Right ventricle myocardium inferior (tissue), 1 donor: Measurements from ENCODE around the gene COQ8A. TPM values are rescaled to one million over a fixed set of nuclear protein-coding genes. Genes with fewer than 3 reads are reported as not detected.
"Not testable (repeated sequence)": the region's sequence is repeated elsewhere in the genome, so short reads cannot be mapped to it uniquely, and the experiment has no call there.

Experiments
- ATAC-seq: fragments of 200-7000 bp; cut with Tn5 transposase; one replicate; pipeline ENCODE4 v1.9.1; 2020; ENCODE audit warnings: mild to moderate bottlenecking, moderate library complexity
- DNase-seq: peaks from one replicate; pipeline ENCODE4 v3.0.0; 2021; ENCODE audit errors: missing footprints
- intact Hi-C: fragments of 100-400 bp; cut with DNase I; formaldehyde crosslinking; loops from one replicate; pipeline ENCODE4 v1.11.0; 2022
- total RNA-seq: library from RNA; stranded (reverse); fragmentation: NEBNext Ultra II Directional; extraction: Animal tissue kit (Norgen Biotek cat#: 25700); gene quantifications from one replicate; pipeline ENCODE4 v1.2.1, GENCODE V29; 2021
- donor health status: DM: no; HTN: yes; CAD: no; lungs with severe emphysema.

Gene COQ8A
- total RNA-seq, 1 donor from 2014 or later: 412 TPM

GRCh38 chr1:226987623-226988333, 47.7 kb downstream of the COQ8A start:
- DNase-seq: peak; percentile 55
- intact Hi-C loops: no loop called here
- no peak for ATAC-seq

- no peak for ATAC-seq
- intact Hi-C loops: no loop called here
- no peak for DNase-seq
These were observed 48.2 kb downstream of the COQ8A start for GRCh38 chr1:226988334-226988666.

- ATAC-seq (no peak), DNase-seq (peak; percentile 45)
- intact Hi-C loops: no loop called here
These were observed 49.2 kb downstream of the COQ8A start for GRCh38 chr1:226989085-226989920.

GRCh38 chr1:226990133-226990716, 50.1 kb downstream of the COQ8A start:
- intact Hi-C loops: no loop called here
- DNase-seq (peak; percentile 61), ATAC-seq (no peak)

- DNase-seq: no peak
- intact Hi-C loops: no loop called here
- no peak for ATAC-seq
These were observed 51.8 kb downstream of the COQ8A start for GRCh38 chr1:226991920-226992319.

- DNase-seq (no peak), ATAC-seq (peak; percentile 71)
- intact Hi-C loops: no loop called here
These were observed 53.9 kb downstream of the COQ8A start for GRCh38 chr1:226993814-226994585.

- intact Hi-C loops: no loop called here
- ATAC-seq (peak; percentile 7), DNase-seq (no peak)
These were observed 54.7 kb downstream of the COQ8A start for GRCh38 chr1:226994586-226995364.

GRCh38 chr1:226995365-226996332, 55.6 kb downstream of the COQ8A start:
- ATAC-seq: no peak
- DNase-seq: no peak
- intact Hi-C loops: no loop called here

GRCh38 chr1:226999579-226999978, 59.5 kb downstream of the COQ8A start:
- DNase-seq, ATAC-seq, intact Hi-C loops: not testable (repeated sequence)

- ATAC-seq (peak; percentile 39), DNase-seq (no peak)
- intact Hi-C loops: no loop called here
These were observed 62.5 kb downstream of the COQ8A start for GRCh38 chr1:227002531-227003049.

GRCh38 chr1:227003165-227003564, 63.1 kb downstream of the COQ8A start:
- DNase-seq: no peak
- ATAC-seq: no peak
- intact Hi-C loops: no loop called here

GRCh38 chr1:227004796-227005195, 64.7 kb downstream of the COQ8A start:
- intact Hi-C loops: no loop called here

GRCh38 chr1:227006226-227006796, 66.2 kb downstream of the COQ8A start:
- intact Hi-C loops: no loop called here
- DNase-seq (no peak), ATAC-seq (no peak)

More at GRCh38 chr1:227004796-227005195, 64.7 kb downstream of the COQ8A start:
- no peak for DNase-seq
- no peak for ATAC-seq

- intact Hi-C loops: no loop called here
- ATAC-seq: no peak
- DNase-seq: no peak
These were observed 69.8 kb downstream of the COQ8A start for GRCh38 chr1:227009937-227010336.

- ATAC-seq (no peak), DNase-seq (no peak)
- intact Hi-C loops: no loop called here
These were observed 70.6 kb downstream of the COQ8A start for GRCh38 chr1:227010645-227011044.

- no peak for ATAC-seq
- intact Hi-C loops: no loop called here
- no peak for DNase-seq
These were observed 76.9 kb downstream of the COQ8A start for GRCh38 chr1:227016990-227017389.

- DNase-seq (no peak), ATAC-seq (no peak)
- intact Hi-C loops: no loop called here
These were observed 92.3 kb downstream of the COQ8A start for GRCh38 chr1:227032396-227032795.
